Upper lobe of right lung (tissue), 1 donor: ENCODE results near the gene WTIP. TPM values are rescaled to one million over a fixed set of nuclear protein-coding genes. Genes with fewer than 3 reads are reported as not detected.
A peak's percentile ranks its signal among the peaks of the same experiment; 100 is the strongest.
"Not testable (repeated sequence)": the region's sequence is repeated elsewhere in the genome, so short reads cannot be mapped to it uniquely, and the experiment has no call there.

Source experiments
- ATAC-seq: fragments of 200-7000 bp; cut with Tn5 transposase; one replicate; pipeline ENCODE4 v1.9.1; 2020; ENCODE audit warnings: mild to moderate bottlenecking, moderate library complexity
- DNase-seq: peaks from one replicate; pipeline ENCODE4 v3.0.0-alpha.2; 2020
- H3K27ac ChIP-seq: fragments of 200-600 bp; one replicate; pipeline ENCODE4 v1.8.0; 2022
- H3K27me3 ChIP-seq: fragments of 200-600 bp; one replicate; pipeline ENCODE4 v1.8.0; 2022; ENCODE audit warnings: mild to moderate bottlenecking
- H3K36me3 ChIP-seq: fragments of 200-600 bp; one replicate; pipeline ENCODE4 v1.8.0; 2022
- H3K4me1 ChIP-seq: fragments of 200-600 bp; one replicate; pipeline ENCODE4 v1.8.0; 2022
- H3K4me3 ChIP-seq: fragments of 200-600 bp; one replicate; pipeline ENCODE4 v1.8.0; 2022; ENCODE audit warnings: mild to moderate bottlenecking
- H3K9me3 ChIP-seq: fragments of 200-600 bp; one replicate; pipeline ENCODE4 v1.8.0; 2022
- CTCF ChIP-seq: fragments of 200-600 bp; IDR thresholded peaks from one replicate; pipeline ENCODE4 v1.8.0; 2022; ENCODE audit warnings: antibody characterized with exemption
- intact Hi-C: fragments of 100-400 bp; cut with DNase I; formaldehyde crosslinking; loops from one replicate; pipeline ENCODE4 v1.11.0; 2022
- total RNA-seq: library from RNA; stranded (reverse); fragmentation: NEBNext Ultra II Directional; extraction: Animal tissue kit (Norgen Biotek cat#: 25700); gene quantifications from one replicate; pipeline ENCODE4 v1.2.1, GENCODE V29; 2021
- donor health status: DM: no; HTN: yes; CAD: no; lungs with severe emphysema.

WTIP gene
- total RNA-seq, 1 donor from 2014 or later: 37.1 TPM

GRCh38 chr19:34454091-34454490 lies 27.5 kb upstream of the WTIP start:
- intact Hi-C loops: no loop called here

GRCh38 chr19:34454685-34455084 lies 26.9 kb upstream of the WTIP start:
- ATAC-seq (no peak), DNase-seq (no peak)
- TF ChIP-seq CTCF: no peak
- Histone ChIP-seq H3K27me3 (no peaks in the 10 kb centered on the region), H3K4me3 (no peak overlapping the region), H3K36me3 (peaks cover 90% of the 10 kb centered on the region), H3K4me1 (no peaks in the 10 kb centered on the region), H3K27ac (no peak overlapping the region), H3K9me3 (no peaks in the 10 kb centered on the region)
- intact Hi-C loops: no loop called here

More at GRCh38 chr19:34454091-34454490, 27.5 kb upstream of the WTIP start:
- ATAC-seq (no peak), DNase-seq (no peak)
- no peak overlapping the region for H3K4me3 ChIP-seq
- no peak for TF ChIP-seq CTCF
- no peak overlapping the region for H3K27ac ChIP-seq
- no peaks in the 10 kb centered on the region for H3K27me3 ChIP-seq
- H3K9me3 ChIP-seq: no peaks in the 10 kb centered on the region
- H3K36me3 ChIP-seq: peaks cover 90% of the 10 kb centered on the region
- H3K4me1 ChIP-seq: no peaks in the 10 kb centered on the region

- DNase-seq, ATAC-seq, H3K27me3 ChIP-seq, intact Hi-C loops, H3K27ac ChIP-seq, H3K9me3 ChIP-seq, H3K4me1 ChIP-seq, H3K4me3 ChIP-seq: not testable (repeated sequence)
- H3K36me3 ChIP-seq: peaks cover 90% of the 10 kb centered on the region
Observed at GRCh38 chr19:34455783-34456480, 25.6 kb upstream of the WTIP start.

- Histone ChIP-seq H3K36me3 (peaks cover 90% of the 10 kb centered on the region), H3K4me3 (no peak overlapping the region), H3K9me3 (no peaks in the 10 kb centered on the region), H3K27me3 (no peaks in the 10 kb centered on the region), H3K27ac (no peak overlapping the region), H3K4me1 (peaks cover 6% of the 10 kb centered on the region)
- no peak for DNase-seq
- intact Hi-C loops: no loop called here
- TF ChIP-seq CTCF: no peak
- ATAC-seq: no peak
Observed at GRCh38 chr19:34457446-34457845, 24.1 kb upstream of the WTIP start.

- Histone ChIP-seq H3K27me3 (no peaks in the 10 kb centered on the region), H3K4me3 (no peak overlapping the region), H3K36me3 (peaks cover 92% of the 10 kb centered on the region), H3K27ac (no peak overlapping the region), H3K9me3 (no peaks in the 10 kb centered on the region), H3K4me1 (peaks cover 6% of the 10 kb centered on the region)
- ATAC-seq (no peak), DNase-seq (no peak)
- TF ChIP-seq CTCF: no peak
- intact Hi-C loops: no loop called here
Observed at GRCh38 chr19:34458677-34459076, 22.9 kb upstream of the WTIP start.

- no peak for TF ChIP-seq CTCF
- Histone ChIP-seq H3K36me3 (peaks cover 92% of the 10 kb centered on the region), H3K4me3 (no peak overlapping the region), H3K9me3 (no peaks in the 10 kb centered on the region), H3K4me1 (peaks cover 6% of the 10 kb centered on the region), H3K27me3 (no peaks in the 10 kb centered on the region), H3K27ac (no peak overlapping the region)
- DNase-seq (no peak), ATAC-seq (peak; percentile 71)
- intact Hi-C loops: no loop called here
Observed at GRCh38 chr19:34459614-34460013, 21.9 kb upstream of the WTIP start.
